HCEC 1CT (cell line): ENCODE results near the gene TRIM22.
"Not testable (repeated sequence)": the region's sequence is repeated elsewhere in the genome, so short reads cannot be mapped to it uniquely, and the experiment has no call there.

Experiments used
- DNase-seq: peaks from one replicate; pipeline ENCODE4 v3.0.0-alpha.2; 2017

TRIM22 gene

GRCh38 chr11:5689551-5689983 is at the start of gene TRIM22:
Gene TRIM22, plus strand, starts transcription at chr11:5689790. Its CDS starts 6,443 bp downstream, at chr11:5696233.
- peak; percentile 45 for DNase-seq

- no peak for DNase-seq
Observed at GRCh38 chr11:5639953-5640352, 49.6 kb upstream of the TRIM22 start.

GRCh38 chr11:5643585-5643984 is 46.0 kb upstream of the TRIM22 start:
- no peak for DNase-seq

GRCh38 chr11:5646139-5646538 is 43.5 kb upstream of the TRIM22 start:
- no peak for DNase-seq

- no peak for DNase-seq
Observed at GRCh38 chr11:5655474-5655873, 34.1 kb upstream of the TRIM22 start.

- not testable (repeated sequence) for DNase-seq
Observed at GRCh38 chr11:5656956-5657355, 32.6 kb upstream of the TRIM22 start.

- DNase-seq = no peak
Observed at GRCh38 chr11:5658318-5658717, 31.3 kb upstream of the TRIM22 start.

GRCh38 chr11:5663511-5663910 is 26.1 kb upstream of the TRIM22 start:
- DNase-seq = no peak

GRCh38 chr11:5665051-5665570 is 24.5 kb upstream of the TRIM22 start:
- DNase-seq = no peak

GRCh38 chr11:5665746-5666401 is 23.7 kb upstream of the TRIM22 start:
- no peak for DNase-seq

- no peak for DNase-seq
Observed at GRCh38 chr11:5666402-5666793, 23.2 kb upstream of the TRIM22 start.

- DNase-seq = no peak
Observed at GRCh38 chr11:5671831-5672230, 17.8 kb upstream of the TRIM22 start.

- no peak for DNase-seq
Observed at GRCh38 chr11:5674391-5674790, 15.2 kb upstream of the TRIM22 start.

- no peak for DNase-seq
Observed at GRCh38 chr11:5679811-5680210, 9.8 kb upstream of the TRIM22 start.

- DNase-seq = not testable (repeated sequence)
Observed at GRCh38 chr11:5682890-5683441, 6.6 kb upstream of the TRIM22 start.

GRCh38 chr11:5683620-5684019 is 6.0 kb upstream of the TRIM22 start:
- not testable (repeated sequence) for DNase-seq

- no peak for DNase-seq
Observed at GRCh38 chr11:5684036-5684645, 5.4 kb upstream of the TRIM22 start.

- DNase-seq = peak; percentile 95
Observed at GRCh38 chr11:5684646-5685362, 4.8 kb upstream of the TRIM22 start, which contains the start of gene TRIM5. Gene TRIM5, minus strand, starts transcription at chr11:5685074. Its CDS starts 4,897 bp downstream, at chr11:5680177.

GRCh38 chr11:5686426-5686825 is 3.2 kb upstream of the TRIM22 start:
- no peak for DNase-seq

GRCh38 chr11:5688482-5688881 is 1.1 kb upstream of the TRIM22 start:
- DNase-seq = no peak

- peak; percentile 23 for DNase-seq
Observed at GRCh38 chr11:5690216-5690615, 626 bp downstream of the TRIM22 start.

- DNase-seq = peak; percentile 36
Observed at GRCh38 chr11:5690736-5691135, 1.1 kb downstream of the TRIM22 start.

- DNase-seq = not testable (repeated sequence)
Observed at GRCh38 chr11:5691238-5691963, 1.8 kb downstream of the TRIM22 start.
